CD4-positive, alpha-beta T cell (primary cell): ENCODE results near the gene FCF1. TPM values are rescaled to one million over a fixed set of nuclear protein-coding genes. Genes with fewer than 3 reads are reported as not detected.
A peak's percentile ranks its signal among the peaks of the same experiment; 100 is the strongest.

ENCODE experiments used
- ATAC-seq: fragments of 200-7000 bp; cut with Tn5 transposase; one replicate; pipeline ENCODE4 v1.10.0; 2022; ENCODE audit warnings: mild to moderate bottlenecking; ENCODE audit not compliant: poor library complexity
- CTCF ChIA-PET: fragments of 350-600 bp; sonication (Branson Sonifier 250); formaldehyde crosslinking; loops from one replicate; lab custom pipeline; 2021; ENCODE audit warnings: antibody characterized with exemption, inconsistent platforms; lab: Charles Lee
- POLR2A ChIA-PET: fragments of 350-600 bp; sonication (Branson Sonifier 250); formaldehyde crosslinking; loops from one replicate; lab custom pipeline; 2021; ENCODE audit warnings: antibody characterized with exemption, inconsistent platforms; lab: Charles Lee
- DNase-seq, 14 experiments: peaks; one replicate each; pipeline ENCODE4 v3.0.0-alpha.2; 2013 to 2020; ENCODE audit warnings: mixed read lengths in 2 of 14
- H3K27ac ChIP-seq, 2 donors: one replicate each; pipeline versions ENCODE4 v1.5.1 to v1.7.0; 2013; ENCODE audit warnings: low read length in 2 of 2, low read depth in 1 of 2, mild to moderate bottlenecking in 1 of 2
- H3K27me3 ChIP-seq, 2 experiments: 1 replicate in 1 of 2; 2 replicates in 1 of 2; pipeline versions ENCODE4 v1.6.1 to v1.7.0; 2013; ENCODE audit warnings: low read length in 2 of 2, control low read depth in 1 of 2, mild to moderate bottlenecking in 1 of 2, moderate library complexity in 1 of 2; ENCODE audit not compliant: insufficient read depth in 2 of 2, control insufficient read depth in 1 of 2
- H3K36me3 ChIP-seq: one replicate; pipeline ENCODE4 v1.6.1; 2013; ENCODE audit warnings: low read length, control low read depth; ENCODE audit not compliant: insufficient read depth
- H3K4me1 ChIP-seq: one replicate; pipeline ENCODE4 v1.6.1; 2013; ENCODE audit warnings: low read length, control low read depth; ENCODE audit not compliant: insufficient read depth
- H3K4me3 ChIP-seq: one replicate; pipeline ENCODE4 v1.5.1; 2013; ENCODE audit warnings: mild to moderate bottlenecking, low read length, moderate library complexity
- H3K9me3 ChIP-seq, 2 experiments: 1 replicate in 1 of 2; 2 replicates in 1 of 2; pipeline versions ENCODE4 v1.6.1 to v1.7.0; 2013; ENCODE audit warnings: low read length in 2 of 2, mild to moderate bottlenecking in 2 of 2, control low read depth in 1 of 2, moderate library complexity in 1 of 2; ENCODE audit not compliant: control insufficient read depth in 1 of 2, insufficient read depth in 1 of 2
- H3K27ac Mint-ChIP-seq: one replicate; pipeline ENCODE4 v1.8.0; 2020; ENCODE audit warnings: mixed read lengths
- H3K27me3 Mint-ChIP-seq: one replicate; pipeline ENCODE4 v1.8.0; 2021; ENCODE audit warnings: mixed read lengths
- H3K36me3 Mint-ChIP-seq: one replicate; pipeline ENCODE4 v1.8.0; 2021; ENCODE audit warnings: low read depth, mixed read lengths
- H3K4me1 Mint-ChIP-seq: one replicate; pipeline ENCODE4 v1.8.0; 2021; ENCODE audit warnings: low read depth, mixed read lengths
- H3K4me3 Mint-ChIP-seq: one replicate; pipeline ENCODE4 v1.8.0; 2020; ENCODE audit warnings: mild to moderate bottlenecking, mixed read lengths
- H3K9me3 Mint-ChIP-seq: one replicate; pipeline ENCODE4 v1.8.0; 2020; ENCODE audit warnings: mixed read lengths
- intact Hi-C, 2 experiments: fragments of 100-400 bp; cut with DNase I in 1 of 2; cut with micrococcal nuclease in 1 of 2; formaldehyde crosslinking; loops; one replicate each; pipeline versions ENCODE4 v1.15.1 to v1.9.0; 2023 to 2025; cut with DNase I, micrococcal nuclease
- polyA plus RNA-seq, 2 donors: library from polyadenylated mRNA; unstranded; fragments of 120-200 nt; gene quantifications; one replicate each; pipeline ENCODE4 v1.2.1, GENCODE V29; 2013
- total RNA-seq, 174 experiments: library from RNA in 2 of 174; stranded (reverse) in 2 of 174; gene quantifications; one replicate each; pipeline ENCODE4 v1.2.3 and lab custom pipeline; 2021 to 2026
- TF ChIP-seq, protein P1 (sequence below): fragments of 200-600 bp; IDR thresholded peaks from one replicate; pipeline ENCODE4 v1.8.0; 2022; ENCODE audit warnings: antibody characterized with exemption, mild to moderate bottlenecking

Gene FCF1, protein sequence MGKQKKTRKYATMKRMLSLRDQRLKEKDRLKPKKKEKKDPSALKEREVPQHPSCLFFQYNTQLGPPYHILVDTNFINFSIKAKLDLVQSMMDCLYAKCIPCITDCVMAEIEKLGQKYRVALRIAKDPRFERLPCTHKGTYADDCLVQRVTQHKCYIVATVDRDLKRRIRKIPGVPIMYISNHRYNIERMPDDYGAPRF
- total RNA-seq (10 to 100 TPM; 31.9 to 32.9 TPM), total RNA-seq (lab: John Stamatoyannopoulos, UW) (28.3 to 108 (median 47.7) reads per million in 172 experiments)
- 49.3 TPM for polyA plus RNA-seq (2013, experiment 1 of 2)
- 51.8 TPM for polyA plus RNA-seq (2013, experiment 2 of 2)

- Histone ChIP-seq H3K27ac (peak within 1 kb of the TSS; percentile 76 to 81), H3K36me3 (peaks cover 28% of the 10 kb centered on the region), H3K4me3 (peak within 1 kb of the TSS; percentile 76), H3K27me3 (no peaks in the 10 kb centered on the region), H3K9me3 (no peaks in the 10 kb centered on the region), H3K4me1 (peaks cover 12% of the 10 kb centered on the region)
- Mint-ChIP-seq H3K4me3 (peak within 1 kb of the TSS; percentile 90), H3K27me3 (no peaks in the 10 kb centered on the region), H3K4me1 (peaks cover 65% of the 10 kb centered on the region), H3K36me3 (peaks cover 46% of the 10 kb centered on the region), H3K27ac (peak within 1 kb of the TSS; percentile 92), H3K9me3 (no peaks in the 10 kb centered on the region)
- ChIA-PET POLR2A (interaction anchor here (0.6 to 1.2 kb wide), 4 partner anchors 28 to 375 kb away, joined by 3 to 4 read pairs (median 3); partner anchors contain the start of gene YLPM1), CTCF (interaction anchor here (1.2 to 1.6 kb wide), 3 partner anchors 51 to 104 kb away, joined by 3 to 6 read pairs (median 4); partner anchors contain the start of gene YLPM1)
- intact Hi-C loops, result loop anchor here (1.0 to 10.0 kb wide), 7 partner anchors 50 to 952 kb away; partner anchors contain the start of genes YLPM1 (in 2 of the 2), ABCD4 (in 1 of the 2), EIF2B2 (in 1 of the 2) and ERG28 (in 1 of the 2)
- peak; percentile 92 for ATAC-seq
- peak; percentile 62 to 93 (median 70) for DNase-seq
- TF ChIP-seq, protein P1, sequence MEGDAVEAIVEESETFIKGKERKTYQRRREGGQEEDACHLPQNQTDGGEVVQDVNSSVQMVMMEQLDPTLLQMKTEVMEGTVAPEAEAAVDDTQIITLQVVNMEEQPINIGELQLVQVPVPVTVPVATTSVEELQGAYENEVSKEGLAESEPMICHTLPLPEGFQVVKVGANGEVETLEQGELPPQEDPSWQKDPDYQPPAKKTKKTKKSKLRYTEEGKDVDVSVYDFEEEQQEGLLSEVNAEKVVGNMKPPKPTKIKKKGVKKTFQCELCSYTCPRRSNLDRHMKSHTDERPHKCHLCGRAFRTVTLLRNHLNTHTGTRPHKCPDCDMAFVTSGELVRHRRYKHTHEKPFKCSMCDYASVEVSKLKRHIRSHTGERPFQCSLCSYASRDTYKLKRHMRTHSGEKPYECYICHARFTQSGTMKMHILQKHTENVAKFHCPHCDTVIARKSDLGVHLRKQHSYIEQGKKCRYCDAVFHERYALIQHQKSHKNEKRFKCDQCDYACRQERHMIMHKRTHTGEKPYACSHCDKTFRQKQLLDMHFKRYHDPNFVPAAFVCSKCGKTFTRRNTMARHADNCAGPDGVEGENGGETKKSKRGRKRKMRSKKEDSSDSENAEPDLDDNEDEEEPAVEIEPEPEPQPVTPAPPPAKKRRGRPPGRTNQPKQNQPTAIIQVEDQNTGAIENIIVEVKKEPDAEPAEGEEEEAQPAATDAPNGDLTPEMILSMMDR, result no peak
Measured at GRCh38 chr14:74712499-74713394, at the start of gene FCF1, which contains the start of gene AREL1. FCF1 (plus strand) TSS chr14:74713144; CDS start chr14:74713198, 54 bp downstream. AREL1 (minus strand) TSS chr14:74713080; CDS start chr14:74685615, 27,465 bp downstream.

- H3K36me3 ChIP-seq, result peaks cover 65% of the 10 kb centered on the region
- POLR2A ChIA-PET, result no interaction called here
- H3K4me3 Mint-ChIP-seq, result no peak overlapping the region
- no peaks in the 10 kb centered on the region for H3K9me3 ChIP-seq
- no peaks in the 10 kb centered on the region for H3K27me3 ChIP-seq
- H3K27ac Mint-ChIP-seq, result no peak overlapping the region
- intact Hi-C loops, result no loop called here
- no peak overlapping the region for H3K27ac ChIP-seq
- H3K4me3 ChIP-seq, result no peak overlapping the region
- TF ChIP-seq, protein P1, result no peak
- CTCF ChIA-PET, result no interaction called here
- ATAC-seq (no peak), DNase-seq (no peak)
- no peaks in the 10 kb centered on the region for H3K4me1 ChIP-seq
- H3K9me3 Mint-ChIP-seq, result no peaks in the 10 kb centered on the region
- no peaks in the 10 kb centered on the region for H3K27me3 Mint-ChIP-seq
- H3K36me3 Mint-ChIP-seq, result peaks cover 92% of the 10 kb centered on the region
- no peaks in the 10 kb centered on the region for H3K4me1 Mint-ChIP-seq
Measured at GRCh38 chr14:74663884-74664283, 49.1 kb upstream of the FCF1 start.

DNA sequence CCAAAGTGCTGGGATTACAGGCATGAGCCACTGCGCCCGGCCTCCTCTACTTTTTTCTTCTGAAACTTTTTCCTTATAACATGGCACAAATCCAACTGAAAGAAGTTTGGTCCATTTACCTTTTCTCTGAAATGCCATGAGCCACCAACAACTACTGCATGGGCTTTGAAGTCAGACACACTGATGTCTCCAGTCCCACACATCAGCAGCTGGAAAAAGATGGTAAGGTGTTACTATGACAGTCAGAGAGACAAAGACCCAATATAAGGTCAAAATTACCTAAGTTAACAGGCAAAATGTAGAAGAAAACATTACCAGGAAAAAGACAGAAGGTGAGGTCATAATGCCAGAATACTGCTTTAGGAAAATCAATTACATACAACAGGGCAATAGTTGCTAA is 48.2 kb upstream of the FCF1 start:
- H3K27ac Mint-ChIP-seq, result no peak overlapping the region
- TF ChIP-seq, protein P1, result no peak
- H3K27me3 ChIP-seq, result no peaks in the 10 kb centered on the region
- H3K36me3 ChIP-seq, result peaks cover 74% of the 10 kb centered on the region
- H3K27me3 Mint-ChIP-seq, result no peaks in the 10 kb centered on the region
- H3K4me1 ChIP-seq, result no peaks in the 10 kb centered on the region
- H3K4me3 Mint-ChIP-seq, result no peak overlapping the region
- peaks cover 95% of the 10 kb centered on the region for H3K36me3 Mint-ChIP-seq
- intact Hi-C loops, result no loop called here
- CTCF ChIA-PET, result interaction anchor here (1.3 kb wide), 1 partner anchor 56 kb away, joined by 5 read pairs; no protein-coding TSS in a partner anchor
- H3K9me3 ChIP-seq, result no peaks in the 10 kb centered on the region
- DNase-seq (no peak), ATAC-seq (no peak)
- POLR2A ChIA-PET, result no interaction called here
- H3K4me3 ChIP-seq, result no peak overlapping the region
- H3K4me1 Mint-ChIP-seq, result no peaks in the 10 kb centered on the region
- H3K9me3 Mint-ChIP-seq, result no peaks in the 10 kb centered on the region
- H3K27ac ChIP-seq, result no peak overlapping the region
